ENCODE measurements around the gene NLK. TPM values are rescaled to one million over a fixed set of nuclear protein-coding genes. Genes with fewer than 3 reads are reported as not detected.

NLK gene
- total RNA-seq, 1 donor: 10.5 TPM

DNA sequence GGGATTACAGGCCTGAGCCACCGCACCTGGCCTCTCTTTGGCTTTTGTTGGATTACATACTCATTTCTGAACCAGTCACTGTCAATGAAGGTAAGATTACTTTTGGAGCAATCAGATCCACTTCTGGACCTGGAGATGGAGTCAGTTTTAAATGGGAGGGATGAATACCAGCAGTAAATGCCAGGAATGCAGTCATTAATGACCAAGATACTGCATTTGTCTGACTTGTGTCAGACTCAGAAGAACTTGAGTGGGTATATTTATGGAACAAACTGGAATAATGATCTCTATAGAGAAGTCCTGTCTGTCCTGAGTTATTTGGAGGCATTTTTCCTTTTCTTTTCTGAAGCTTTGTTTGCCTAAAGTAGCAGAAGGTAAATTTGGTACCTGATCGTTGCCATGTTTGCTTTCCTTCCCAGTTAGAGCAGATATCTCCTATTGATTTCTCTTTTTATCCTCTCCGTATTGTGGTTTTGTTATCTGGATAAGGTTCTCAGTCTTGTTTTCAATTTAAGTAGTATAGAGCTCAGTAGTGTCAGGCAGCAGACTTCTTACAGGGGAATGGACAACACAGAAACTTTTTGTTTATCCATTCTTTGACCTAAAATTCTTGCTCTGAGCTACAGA is 10.7 kb downstream of the NLK start:
- Histone ChIP-seq H2AFZ (ENCODE audit: low read length) (no peak overlapping the region), H3K9me3 (ENCODE audit: low read depth, low read length) (no peaks in the 10 kb centered on the region), H3K36me3 (ENCODE audit: insufficient read depth, low read length) (no peaks in the 10 kb centered on the region), H3K27me3 (ENCODE audit: insufficient read depth, low read length) (no peaks in the 10 kb centered on the region), H3K4me1 (ENCODE audit: insufficient read depth, low read length) (peaks cover 11% of the 10 kb centered on the region), H4K20me1 (ENCODE audit: insufficient read depth, low read length) (peaks cover 36% of the 10 kb centered on the region), H3K4me3 (ENCODE audit: insufficient read depth, low read length) (no peak overlapping the region), H3K27ac (ENCODE audit: low read depth, low read length) (no peak overlapping the region), H3K79me2 (ENCODE audit: insufficient read depth, low read length) (peaks cover 91% of the 10 kb centered on the region), H3K4me2 (ENCODE audit: insufficient read depth, low read length) (no peak overlapping the region)
- DNase-seq (ENCODE audit: insufficient read length, low spot score, missing footprints): peak; percentile 37
- TF ChIP-seq, protein P1, sequence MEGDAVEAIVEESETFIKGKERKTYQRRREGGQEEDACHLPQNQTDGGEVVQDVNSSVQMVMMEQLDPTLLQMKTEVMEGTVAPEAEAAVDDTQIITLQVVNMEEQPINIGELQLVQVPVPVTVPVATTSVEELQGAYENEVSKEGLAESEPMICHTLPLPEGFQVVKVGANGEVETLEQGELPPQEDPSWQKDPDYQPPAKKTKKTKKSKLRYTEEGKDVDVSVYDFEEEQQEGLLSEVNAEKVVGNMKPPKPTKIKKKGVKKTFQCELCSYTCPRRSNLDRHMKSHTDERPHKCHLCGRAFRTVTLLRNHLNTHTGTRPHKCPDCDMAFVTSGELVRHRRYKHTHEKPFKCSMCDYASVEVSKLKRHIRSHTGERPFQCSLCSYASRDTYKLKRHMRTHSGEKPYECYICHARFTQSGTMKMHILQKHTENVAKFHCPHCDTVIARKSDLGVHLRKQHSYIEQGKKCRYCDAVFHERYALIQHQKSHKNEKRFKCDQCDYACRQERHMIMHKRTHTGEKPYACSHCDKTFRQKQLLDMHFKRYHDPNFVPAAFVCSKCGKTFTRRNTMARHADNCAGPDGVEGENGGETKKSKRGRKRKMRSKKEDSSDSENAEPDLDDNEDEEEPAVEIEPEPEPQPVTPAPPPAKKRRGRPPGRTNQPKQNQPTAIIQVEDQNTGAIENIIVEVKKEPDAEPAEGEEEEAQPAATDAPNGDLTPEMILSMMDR (IDR thresholded peaks at IDR 0.05; ENCODE audit: extremely low read depth, low read depth, low read length): no peak

DNA sequence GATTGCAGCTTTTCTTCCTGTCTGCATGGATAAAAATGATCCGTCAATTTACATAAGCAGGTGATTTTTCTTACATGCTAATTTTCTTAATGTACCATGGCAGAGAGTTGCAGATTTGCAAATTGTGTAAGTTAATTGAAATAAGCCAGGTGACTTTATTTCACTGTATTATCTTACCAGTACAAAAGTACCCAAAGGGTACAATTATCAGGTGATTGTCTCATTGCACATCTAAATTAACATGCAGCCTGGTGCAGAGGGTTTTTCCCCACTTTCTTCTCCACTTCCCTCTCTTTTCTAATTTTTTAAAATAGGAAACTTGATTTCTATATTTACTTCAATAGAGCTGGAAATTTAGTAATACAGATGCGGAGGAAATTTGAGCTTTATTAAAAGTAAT is 11.2 kb downstream of the NLK start:
- Histone ChIP-seq H3K9me3 (ENCODE audit: low read depth, low read length) (no peaks in the 10 kb centered on the region), H3K79me2 (ENCODE audit: insufficient read depth, low read length) (peaks cover 91% of the 10 kb centered on the region), H4K20me1 (ENCODE audit: insufficient read depth, low read length) (peaks cover 37% of the 10 kb centered on the region), H3K4me3 (ENCODE audit: insufficient read depth, low read length) (no peak overlapping the region), H3K4me1 (ENCODE audit: insufficient read depth, low read length) (peaks cover 11% of the 10 kb centered on the region), H3K27ac (ENCODE audit: low read depth, low read length) (no peak overlapping the region), H3K27me3 (ENCODE audit: insufficient read depth, low read length) (no peaks in the 10 kb centered on the region), H3K36me3 (ENCODE audit: insufficient read depth, low read length) (no peaks in the 10 kb centered on the region), H3K4me2 (ENCODE audit: insufficient read depth, low read length) (no peak overlapping the region), H2AFZ (ENCODE audit: low read length) (no peak overlapping the region)
- DNase-seq (ENCODE audit: insufficient read length, low spot score, missing footprints): no peak
- TF ChIP-seq, protein P1 (IDR thresholded peaks at IDR 0.05; ENCODE audit: extremely low read depth, low read depth, low read length): no peak

DNA sequence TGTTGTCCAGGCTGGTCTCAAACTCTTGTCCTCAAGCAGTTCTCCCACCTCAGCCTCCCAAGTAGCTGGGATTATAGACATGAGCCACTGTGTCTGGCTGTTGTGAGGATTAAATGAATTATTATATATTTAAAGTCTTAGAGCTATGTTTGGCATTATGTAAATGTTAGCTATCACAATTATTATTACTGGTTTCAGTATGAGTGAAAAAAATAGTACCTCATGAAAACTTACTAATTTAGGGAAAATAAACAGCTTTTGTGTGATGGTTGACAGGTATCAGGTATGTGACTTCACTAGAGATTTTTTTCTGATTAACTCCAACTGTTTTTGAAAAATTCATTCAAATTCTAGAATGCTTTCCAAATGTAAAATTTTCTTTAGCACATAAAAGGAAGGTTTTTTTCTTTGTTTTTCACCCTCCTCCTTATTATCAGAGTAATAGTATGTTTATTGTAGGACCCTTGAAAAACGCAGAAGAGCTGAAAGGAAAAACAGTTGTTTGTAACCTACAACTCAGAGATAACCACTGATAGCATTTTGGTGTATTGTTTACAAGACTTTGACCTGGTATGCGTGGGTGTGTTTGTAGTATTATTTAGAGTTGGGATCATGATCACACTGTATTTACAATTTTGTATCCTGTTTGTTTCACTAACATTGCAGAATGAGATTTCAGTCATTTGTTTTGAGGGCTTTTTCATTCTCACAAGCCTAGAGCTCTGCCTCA is 13.2 kb downstream of the NLK start:
- TF ChIP-seq, protein P1 (IDR thresholded peaks at IDR 0.05; ENCODE audit: extremely low read depth, low read depth, low read length): no peak
- Histone ChIP-seq H3K27ac (ENCODE audit: low read depth, low read length) (no peak overlapping the region), H3K4me3 (ENCODE audit: insufficient read depth, low read length) (no peak overlapping the region), H3K4me1 (ENCODE audit: insufficient read depth, low read length) (peaks cover 11% of the 10 kb centered on the region), H3K27me3 (ENCODE audit: insufficient read depth, low read length) (no peaks in the 10 kb centered on the region), H4K20me1 (ENCODE audit: insufficient read depth, low read length) (peaks cover 25% of the 10 kb centered on the region), H3K79me2 (ENCODE audit: insufficient read depth, low read length) (peaks cover 84% of the 10 kb centered on the region), H3K9me3 (ENCODE audit: low read depth, low read length) (no peaks in the 10 kb centered on the region), H3K4me2 (ENCODE audit: insufficient read depth, low read length) (no peak overlapping the region), H2AFZ (ENCODE audit: low read length) (no peak overlapping the region), H3K36me3 (ENCODE audit: insufficient read depth, low read length) (no peaks in the 10 kb centered on the region)
- no peak for DNase-seq (ENCODE audit: insufficient read length, low spot score, missing footprints)

DNA sequence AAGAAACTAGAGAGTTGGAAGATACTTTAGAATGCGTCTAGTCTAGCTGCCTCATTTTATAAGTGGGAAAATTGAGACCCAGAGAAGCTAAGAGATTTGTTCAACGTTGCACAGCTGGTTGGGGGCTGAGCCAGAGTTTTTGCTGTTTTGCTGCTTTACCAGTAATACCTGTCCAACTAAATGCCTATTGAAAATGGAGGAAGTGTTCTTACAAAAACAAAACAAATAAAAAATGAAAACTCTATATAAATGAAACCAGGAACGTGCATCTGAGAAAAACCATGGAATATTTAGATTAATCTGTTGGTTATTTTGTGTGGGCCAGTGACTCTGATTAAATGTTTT is 13.8 kb downstream of the NLK start:
- no peak overlapping the region for H3K27ac ChIP-seq (ENCODE audit: low read depth, low read length)
- TF ChIP-seq, protein P1 (IDR thresholded peaks at IDR 0.05; ENCODE audit: extremely low read depth, low read depth, low read length): no peak
- no peaks in the 10 kb centered on the region for H3K9me3 ChIP-seq (ENCODE audit: low read depth, low read length)
- no peaks in the 10 kb centered on the region for H3K27me3 ChIP-seq (ENCODE audit: insufficient read depth, low read length)
- no peak for DNase-seq (ENCODE audit: insufficient read length, low spot score, missing footprints)
- no peak overlapping the region for H3K4me2 ChIP-seq (ENCODE audit: insufficient read depth, low read length)
- peaks cover 11% of the 10 kb centered on the region for H3K4me1 ChIP-seq (ENCODE audit: insufficient read depth, low read length)
- peaks cover 84% of the 10 kb centered on the region for H3K79me2 ChIP-seq (ENCODE audit: insufficient read depth, low read length)
- H4K20me1 ChIP-seq (ENCODE audit: insufficient read depth, low read length): peaks cover 26% of the 10 kb centered on the region
- H2AFZ ChIP-seq (ENCODE audit: low read length): no peak overlapping the region
- H3K4me3 ChIP-seq (ENCODE audit: insufficient read depth, low read length): no peak overlapping the region
- H3K36me3 ChIP-seq (ENCODE audit: insufficient read depth, low read length): no peaks in the 10 kb centered on the region

Data from osteoblast (primary cell).